K562 (cell line): ENCODE results near the gene ATF1. TPM values are rescaled to one million over a fixed set of nuclear protein-coding genes. Genes with fewer than 3 reads are reported as not detected.

Experiments used
- MAFF ChIP-seq: IDR thresholded peaks from 2 replicates; pipeline ENCODE4 v1.6.1; 2012; ENCODE audit warnings: low read length, improper control_type of control experiment
- MAFK ChIP-seq: IDR thresholded peaks from 2 replicates; pipeline ENCODE4 v1.6.1; 2011; ENCODE audit warnings: low read length, improper control_type of control experiment
- NFIC ChIP-seq: fragments of 450-650 bp; IDR thresholded peaks from 2 replicates; pipeline ENCODE4 v1.6.1; 2017; ENCODE audit warnings: mild to moderate bottlenecking, inconsistent platforms
- NR2C1 ChIP-seq, 2 experiments: fragments of 450-650 bp; IDR thresholded peaks; 2 replicates each; pipeline ENCODE4 v1.6.1; 2017; ENCODE audit warnings: mild to moderate bottlenecking in 2 of 2, antibody characterized with exemption in 1 of 2, inconsistent platforms in 1 of 2, missing compliant biosample characterization in 1 of 2, missing genetic modification characterization in 1 of 2
- NR2C2 ChIP-seq, 2 experiments: fragments of 200-800 bp in 1 of 2; sonication (Bioruptor generic) in 1 of 2; sonication (generic) in 1 of 2; formaldehyde crosslinking in 1 of 2; IDR thresholded peaks; 2 replicates each; pipeline versions ENCODE4 v1.6.1 to v1.8.0; 2016 to 2022; ENCODE audit warnings: mild to moderate bottlenecking in 1 of 2, missing compliant biosample characterization in 1 of 2, missing genetic modification characterization in 1 of 2, missing genetic modification reagents in 1 of 2
- SMARCE1 ChIP-seq: fragments of 450-650 bp; IDR thresholded peaks from 2 replicates; pipeline ENCODE4 v1.7.1; 2016; ENCODE audit warnings: mild to moderate bottlenecking
- SOX6 ChIP-seq: fragments of 450-650 bp; IDR thresholded peaks from 2 replicates; pipeline ENCODE4 v1.6.1; 2014; ENCODE audit warnings: mild to moderate bottlenecking
- ZFX ChIP-seq: sonication (generic); formaldehyde crosslinking; IDR thresholded peaks from 2 replicates; pipeline ENCODE4 v1.8.0; 2022; ENCODE audit warnings: mild to moderate bottlenecking, missing genetic modification reagents, moderate library complexity
- ZNF609 ChIP-seq: sonication (generic); formaldehyde crosslinking; IDR thresholded peaks from 2 replicates; pipeline ENCODE4 v1.8.1; 2023; ENCODE audit warnings: missing genetic modification reagents, mild to moderate bottlenecking, borderline replicate concordance
- ZZZ3 ChIP-seq: fragments of 450-650 bp; IDR thresholded peaks from 2 replicates; pipeline ENCODE4 v1.6.1; 2016; ENCODE audit warnings: antibody characterized with exemption, mild to moderate bottlenecking, moderate library complexity
- polyA plus RNA-seq, 8 experiments: library from polyadenylated mRNA; depleted of rRNA in 4 of 8; stranded (reverse) in 5 of 8; unstranded in 3 of 8; fragments of >200 nt; fragmentation: Nextera tagmentation in 2 of 8; fragmentation: Illumina TruSeq in 1 of 8; extraction: Ambion mirVana in 2 of 8; extraction: Trizol in 1 of 8; gene quantifications; 2 replicates each; pipeline versions ENCODE4 v1.2.1 to v1.2.3, GENCODE V29; 2011 to 2014; ENCODE audit warnings: inconsistent platforms in 1 of 8, missing spikeins in 1 of 8
- total RNA-seq, 7 experiments: library from RNA; depleted of rRNA in 6 of 7; stranded (reverse); fragments of >200 nt in 6 of 7; fragmentation: Illumina TruSeq in 2 of 7; extraction: Trizol in 2 of 7; gene quantifications; 2 replicates each; pipeline versions ENCODE4 v1.2.1 to v1.2.3, GENCODE V29; 2011 to 2021; ENCODE audit warnings: low replicate concordance in 1 of 7

ATF1 gene
- total and polyA plus RNA-seq, 9 of the 15 experiments (the other 6 are each of a cell fraction or from before 2014, with no cell fraction given): 19.8 to 83.5 (median 51.4) TPM

DNA sequence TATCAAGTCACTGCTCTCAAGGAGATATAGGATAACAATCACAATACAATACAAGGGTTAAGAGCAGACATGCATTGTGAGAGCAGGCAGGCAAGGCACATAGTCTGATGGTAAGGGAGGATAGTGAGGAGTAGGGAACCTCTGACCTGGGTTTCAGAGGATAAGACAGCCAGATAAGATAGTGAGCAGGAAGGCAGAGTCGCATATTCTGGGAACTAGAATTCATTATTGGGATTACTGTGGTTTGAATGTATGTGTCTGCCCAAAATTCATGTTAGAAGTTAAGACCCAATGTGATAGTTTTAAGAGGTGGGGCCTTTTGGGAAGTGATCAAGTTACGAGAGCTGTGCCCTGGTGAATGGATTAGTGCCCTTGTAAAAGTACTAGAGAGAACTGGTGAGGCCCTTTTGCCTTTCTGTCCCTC lies 14.4 kb upstream of the ATF1 start (continued):
- TF ChIP-seq ZFX (peak; percentile 26; the same call in 1 of the 2 replicates), SOX6 (peak; percentile 88), NFIC (no peak), MAFK (no peak), NR2C1 (IDR thresholded peaks at IDR 0.05) (no peak), NR2C1 (tag; IDR thresholded peaks at IDR 0.05) (0 out of 2 replicates have a peak, but pooled peaks have one; percentile 43), SMARCE1 (0 out of 2 replicates have a peak, but pooled peaks have one; percentile 16), ZNF609 (CRISPR knock-in tag) (no peak), MAFF (no peak), NR2C2 (CRISPR knock-in tag; IDR thresholded peaks at IDR 0.05) (no peak), NR2C2 (tag; IDR thresholded peaks at IDR 0.05) (peak; percentile 64), ZZZ3 (no peak)
